Activated gamma-delta T cell treated with Interleukin-2 at 50 U/mL for 16 hours (primary cell): ENCODE data around the gene CEACAM8.
"Not testable (repeated sequence)": the region's sequence is repeated elsewhere in the genome, so short reads cannot be mapped to it uniquely, and the experiment has no call there.

Source experiments
- DNase-seq: peaks from one replicate; pipeline ENCODE4 v3.0.0-alpha.2; 2020

Gene CEACAM8

DNA sequence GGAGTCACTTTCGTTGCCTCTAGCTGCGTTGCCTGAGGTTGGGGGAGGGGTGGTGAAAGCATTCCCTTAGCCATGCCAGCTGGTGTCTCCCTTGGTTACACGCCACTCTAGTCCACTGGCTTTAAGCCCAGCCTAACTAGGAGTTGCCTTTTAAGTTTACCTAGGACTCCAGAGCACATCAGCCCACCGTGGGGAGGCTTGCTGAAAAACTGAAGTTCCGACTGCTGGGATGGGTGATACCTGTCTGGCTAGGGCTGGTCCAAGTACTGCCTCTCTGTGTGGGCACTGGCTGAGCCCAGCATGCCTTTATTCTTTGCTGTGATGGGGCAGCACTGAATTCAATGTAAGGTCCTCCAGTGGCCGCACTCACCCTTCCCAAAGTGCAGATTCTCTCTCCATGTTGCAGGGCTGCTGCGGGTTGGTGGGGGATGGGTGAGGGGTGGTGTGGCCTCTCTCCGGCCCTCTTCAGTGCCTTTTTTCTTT lies 54.6 kb downstream of the CEACAM8 start:
- no peak for DNase-seq

DNA sequence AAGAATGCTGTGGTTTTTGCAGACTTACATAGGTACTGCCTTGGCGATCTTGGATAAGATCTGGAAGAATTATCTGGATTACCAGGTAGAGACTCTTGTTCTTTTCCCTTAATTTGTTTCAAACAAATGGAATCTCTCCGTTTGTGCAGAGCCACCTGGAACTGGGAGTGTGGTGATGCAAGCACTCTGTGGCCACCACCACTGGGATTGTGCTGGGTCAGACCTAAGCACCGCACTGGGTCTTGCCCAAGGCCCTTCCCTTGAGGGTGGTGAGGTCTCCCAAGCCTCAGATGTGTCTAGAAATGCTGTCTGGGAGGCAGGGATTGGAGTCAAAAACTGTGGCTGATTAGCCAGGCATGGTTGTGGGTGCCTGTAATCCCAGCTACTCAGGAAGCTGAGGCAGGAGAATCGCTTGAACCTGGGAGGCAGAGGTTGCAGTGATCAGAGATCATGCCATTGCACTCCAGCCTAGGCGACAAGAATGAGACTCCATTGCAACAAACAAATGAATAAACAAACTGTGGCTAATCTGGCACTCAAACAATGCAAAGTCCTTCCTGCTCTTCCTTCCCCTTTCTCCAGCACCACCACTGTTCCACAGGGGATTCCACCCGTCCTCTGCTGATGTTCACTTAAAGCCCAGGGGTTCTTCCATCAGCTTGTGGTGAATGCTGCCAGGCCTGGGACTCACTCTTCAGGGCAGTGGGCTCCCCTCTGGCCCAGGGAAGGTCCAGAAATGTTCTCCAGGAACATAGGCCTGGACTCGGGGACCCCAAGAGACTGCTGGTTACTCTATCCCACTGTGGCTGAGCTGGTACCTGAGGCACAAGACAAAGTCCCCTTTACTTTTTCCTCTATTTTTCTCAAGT lies 55.6 kb downstream of the CEACAM8 start:
- no peak for DNase-seq

DNA sequence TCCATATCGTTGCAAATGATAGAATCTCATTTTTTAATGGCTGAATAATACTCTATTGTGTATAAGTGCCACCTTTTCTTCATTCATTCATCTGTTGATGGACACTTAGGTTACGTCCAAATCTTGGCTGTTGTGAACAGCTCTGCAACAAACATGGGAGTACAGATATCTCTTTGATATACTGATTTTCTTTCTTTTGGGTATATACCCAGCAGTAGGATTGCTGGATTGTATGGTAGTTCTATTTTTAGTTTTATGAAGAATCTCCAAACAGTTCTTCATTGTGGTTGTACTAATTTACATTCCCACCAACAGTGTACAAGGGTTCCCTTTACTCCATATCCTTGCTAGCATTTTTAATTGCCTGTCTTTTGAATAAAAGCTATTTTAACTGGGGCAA lies 59.4 kb downstream of the CEACAM8 start:
- not testable (repeated sequence) for DNase-seq

DNA sequence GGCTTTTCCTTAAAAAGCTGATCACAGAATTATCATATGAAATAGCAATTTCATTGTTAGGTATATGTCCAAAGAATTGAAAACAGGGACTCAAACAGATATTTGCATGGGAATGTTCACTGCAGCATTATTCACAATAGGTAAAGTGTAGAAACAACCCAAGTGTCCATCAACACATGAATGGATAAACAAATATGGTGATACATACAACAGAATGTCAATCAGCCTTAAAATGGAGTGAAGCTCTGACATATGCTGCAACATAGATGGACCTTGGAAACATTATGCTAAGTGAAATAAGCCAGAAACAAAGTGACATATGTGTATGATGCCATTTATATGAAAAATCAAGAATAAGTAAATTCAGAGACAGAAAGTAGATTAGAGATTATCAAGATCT lies 60.3 kb downstream of the CEACAM8 start:
- no peak for DNase-seq

DNA sequence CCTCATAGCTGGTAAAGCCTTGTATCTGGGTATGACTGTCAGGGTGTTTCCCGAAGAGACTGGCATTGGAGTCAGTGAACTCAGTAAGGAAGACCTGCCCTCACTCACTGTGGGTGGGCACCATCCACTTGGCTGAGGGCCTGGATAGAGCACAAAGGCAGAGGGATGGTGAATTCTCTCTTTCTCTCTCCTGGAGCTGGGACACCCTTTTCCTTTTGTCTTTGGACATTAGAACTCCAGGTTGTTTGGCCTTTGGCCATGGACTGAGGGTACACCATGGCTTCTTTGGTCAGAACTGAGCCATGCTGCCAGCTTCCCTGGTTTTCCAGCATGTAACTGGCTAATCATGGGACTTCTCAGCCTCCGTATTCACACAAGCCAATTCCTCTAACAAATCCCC lies 61.8 kb downstream of the CEACAM8 start:
- DNase-seq: no peak

DNA sequence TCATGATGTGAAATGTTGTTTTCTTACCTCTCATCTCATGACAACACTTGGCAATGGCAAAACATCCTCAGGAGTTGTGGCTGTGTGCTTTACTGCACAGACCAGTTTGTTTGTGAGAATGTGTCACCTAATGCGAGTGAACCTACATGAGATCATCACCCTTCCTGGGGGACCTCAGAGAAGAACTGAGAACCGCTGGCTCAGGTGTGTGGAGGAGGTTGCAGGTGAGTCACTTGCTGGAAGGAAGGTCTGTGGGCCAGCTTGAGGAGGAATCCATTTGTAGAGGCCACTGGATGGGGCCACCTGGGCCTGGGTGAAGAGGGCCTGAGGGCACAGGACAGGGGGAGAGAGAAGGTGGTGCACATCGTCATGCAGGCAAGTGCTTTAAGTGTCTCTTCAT lies 63.4 kb downstream of the CEACAM8 start:
- no peak for DNase-seq
